ENCODE measurements around the gene TSPAN12.
"Not testable (repeated sequence)": the region's sequence is repeated elsewhere in the genome, so short reads cannot be mapped to it uniquely, and the experiment has no call there.

Gene TSPAN12

GRCh38 chr7:120792861-120793130 lies 65.1 kb downstream of the TSPAN12 start:
- TF ChIP-seq CTCF (IDR thresholded peaks at IDR 0.05; ENCODE audit: extremely low read depth, insufficient read depth, missing control alignments): no peak
- DNase-seq (ENCODE audit: low spot score): no peak
- in situ Hi-C loops (cut with MboI; ENCODE audit: low pct_unique_long_range_greater_than_20kb, low sequenced_read_pairs, unreplicated experiment): loop anchor here (25.0 kb wide), 1 partner anchor 320 kb away; no protein-coding TSS in a partner anchor

GRCh38 chr7:120792091-120792860 lies 65.7 kb downstream of the TSPAN12 start:
- peak; percentile 97 for TF ChIP-seq CTCF (IDR thresholded peaks at IDR 0.05; ENCODE audit: extremely low read depth, insufficient read depth, missing control alignments)
- in situ Hi-C loops (cut with MboI; ENCODE audit: low pct_unique_long_range_greater_than_20kb, low sequenced_read_pairs, unreplicated experiment): loop anchor here (25.0 kb wide), 1 partner anchor 320 kb away; no protein-coding TSS in a partner anchor
- peak; percentile 35 for DNase-seq (ENCODE audit: low spot score)

- in situ Hi-C loops (cut with MboI; ENCODE audit: low pct_unique_long_range_greater_than_20kb, low sequenced_read_pairs, unreplicated experiment): loop anchor here (25.0 kb wide), 1 partner anchor 327 kb away; no protein-coding TSS in a partner anchor
- no peak for DNase-seq (ENCODE audit: low spot score)
Observed at GRCh38 chr7:120785095-120785494, 72.8 kb downstream of the TSPAN12 start.

GRCh38 chr7:120783721-120784120 lies 74.2 kb downstream of the TSPAN12 start:
- no peak for TF ChIP-seq CTCF (IDR thresholded peaks at IDR 0.05; ENCODE audit: extremely low read depth, insufficient read depth, missing control alignments)
- in situ Hi-C loops (cut with MboI; ENCODE audit: low pct_unique_long_range_greater_than_20kb, low sequenced_read_pairs, unreplicated experiment): loop anchor here (25.0 kb wide), 1 partner anchor 329 kb away; no protein-coding TSS in a partner anchor
- no peak for DNase-seq (ENCODE audit: low spot score)

More at GRCh38 chr7:120785095-120785494, 72.8 kb downstream of the TSPAN12 start:
- no peak for TF ChIP-seq CTCF (IDR thresholded peaks at IDR 0.05; ENCODE audit: extremely low read depth, insufficient read depth, missing control alignments)

GRCh38 chr7:120783273-120783672 lies 74.7 kb downstream of the TSPAN12 start:
- no peak for DNase-seq (ENCODE audit: low spot score)
- in situ Hi-C loops (cut with MboI; ENCODE audit: low pct_unique_long_range_greater_than_20kb, low sequenced_read_pairs, unreplicated experiment): loop anchor here (25.0 kb wide), 1 partner anchor 329 kb away; no protein-coding TSS in a partner anchor
- no peak for TF ChIP-seq CTCF (IDR thresholded peaks at IDR 0.05; ENCODE audit: extremely low read depth, insufficient read depth, missing control alignments)

GRCh38 chr7:120781924-120782323 lies 76.0 kb downstream of the TSPAN12 start:
- in situ Hi-C loops (cut with MboI; ENCODE audit: low pct_unique_long_range_greater_than_20kb, low sequenced_read_pairs, unreplicated experiment): loop anchor here (25.0 kb wide), 1 partner anchor 330 kb away; no protein-coding TSS in a partner anchor
- not testable (repeated sequence) for DNase-seq (ENCODE audit: low spot score)

- no peak for TF ChIP-seq CTCF (IDR thresholded peaks at IDR 0.05; ENCODE audit: extremely low read depth, insufficient read depth, missing control alignments)
- DNase-seq (ENCODE audit: low spot score): no peak
- in situ Hi-C loops (cut with MboI; ENCODE audit: low pct_unique_long_range_greater_than_20kb, low sequenced_read_pairs, unreplicated experiment): loop anchor here (25.0 kb wide), 1 partner anchor 331 kb away; no protein-coding TSS in a partner anchor
Observed at GRCh38 chr7:120780938-120781337, 77.0 kb downstream of the TSPAN12 start.

- not testable (repeated sequence) for DNase-seq (ENCODE audit: low spot score)
- in situ Hi-C loops (cut with MboI; ENCODE audit: low pct_unique_long_range_greater_than_20kb, low sequenced_read_pairs, unreplicated experiment): loop anchor here (25.0 kb wide), 1 partner anchor 332 kb away; no protein-coding TSS in a partner anchor
Observed at GRCh38 chr7:120780451-120780850, 77.5 kb downstream of the TSPAN12 start.

- DNase-seq (ENCODE audit: low spot score): not testable (repeated sequence)
- in situ Hi-C loops (cut with MboI; ENCODE audit: low pct_unique_long_range_greater_than_20kb, low sequenced_read_pairs, unreplicated experiment): loop anchor here (25.0 kb wide), 1 partner anchor 333 kb away; no protein-coding TSS in a partner anchor
Observed at GRCh38 chr7:120779078-120779477, 78.9 kb downstream of the TSPAN12 start.

All from GM13977 (cell line).